Neuronal stem cell (in vitro differentiated cells): ENCODE data around the gene C2CD3.

Experiments
- DNase-seq: peaks from one replicate; pipeline ENCODE4 v3.0.0-alpha.2; 2013; ENCODE audit warnings: low spot score
- H2AFZ ChIP-seq: one replicate; pipeline ENCODE4 v1.6.1; 2013; ENCODE audit warnings: mild to moderate bottlenecking, low read length, inconsistent platforms
- H2AK5ac ChIP-seq: 2 replicates; pipeline ENCODE4 v1.6.1; 2013; ENCODE audit warnings: low read depth, mild to moderate bottlenecking, inconsistent platforms, low read length, moderate library complexity, mixed read lengths
- H2BK120ac ChIP-seq: 2 replicates; pipeline ENCODE4 v1.6.1; 2013; ENCODE audit warnings: low read depth, mild to moderate bottlenecking, inconsistent platforms, low read length, moderate library complexity, mixed read lengths
- H2BK12ac ChIP-seq: one replicate; pipeline ENCODE4 v1.6.1; 2013; ENCODE audit warnings: low read length, inconsistent platforms
- H2BK15ac ChIP-seq: 2 replicates; pipeline ENCODE4 v1.6.1; 2013; ENCODE audit warnings: mild to moderate bottlenecking, low read length, inconsistent platforms, mixed read lengths
- H2BK5ac ChIP-seq: one replicate; pipeline ENCODE4 v1.6.1; 2013; ENCODE audit warnings: inconsistent platforms, mild to moderate bottlenecking, low read length, moderate library complexity
- H3K14ac ChIP-seq: one replicate; pipeline ENCODE4 v1.6.1; 2013; ENCODE audit warnings: low read length, inconsistent platforms
- H3K18ac ChIP-seq: 2 replicates; pipeline ENCODE4 v1.6.1; 2013; ENCODE audit warnings: low read length, inconsistent platforms
- H3K23ac ChIP-seq: 2 replicates; pipeline ENCODE4 v1.6.1; 2013; ENCODE audit warnings: low read depth, mild to moderate bottlenecking, mixed read lengths, low read length, inconsistent platforms; ENCODE audit not compliant: poor library complexity
- H3K27ac ChIP-seq: replicated peaks from 3 replicates; pipeline ENCODE4 v1.5.1; 2013; ENCODE audit warnings: low read length, inconsistent platforms
- H3K27me3 ChIP-seq, 3 experiments: 2 replicates each; pipeline ENCODE4 v1.6.1; 2013; ENCODE audit warnings: low read length in 3 of 3, mild to moderate bottlenecking in 2 of 3, inconsistent platforms in 1 of 3, low read depth in 1 of 3, mixed read lengths in 1 of 3, moderate library complexity in 1 of 3; ENCODE audit not compliant: control insufficient read depth in 3 of 3, insufficient read depth in 3 of 3
- H3K36me3 ChIP-seq, 2 donors: replicated peaks in 1 of 2; 2 replicates each; pipeline ENCODE4 v1.6.1; 2013; ENCODE audit warnings: low read length in 2 of 2; ENCODE audit not compliant: control insufficient read depth in 2 of 2, insufficient read depth in 2 of 2
- H3K4ac ChIP-seq: 2 replicates; pipeline ENCODE4 v1.6.1; 2013; ENCODE audit warnings: inconsistent platforms, mild to moderate bottlenecking, low read length, moderate library complexity
- H3K4me1 ChIP-seq, 2 donors: 1 replicate in 1 of 2; 2 replicates in 1 of 2; pipeline ENCODE4 v1.6.1; 2013; ENCODE audit warnings: low read length in 2 of 2, low read depth in 1 of 2; ENCODE audit not compliant: control insufficient read depth in 2 of 2, insufficient read depth in 1 of 2
- H3K4me2 ChIP-seq: one replicate; pipeline ENCODE4 v1.6.1; 2013; ENCODE audit warnings: mild to moderate bottlenecking, low read length, inconsistent platforms; ENCODE audit not compliant: insufficient read depth, poor library complexity, severe bottlenecking
- H3K4me3 ChIP-seq, 2 donors: 2 replicates each; pipeline ENCODE4 v1.5.1; 2013; ENCODE audit warnings: low read length in 2 of 2, mild to moderate bottlenecking in 2 of 2, inconsistent platforms in 1 of 2, moderate library complexity in 1 of 2
- H3K79me1 ChIP-seq: one replicate; pipeline ENCODE4 v1.6.1; 2013; ENCODE audit warnings: low read depth, mild to moderate bottlenecking, inconsistent platforms, low read length, moderate library complexity
- H3K9ac ChIP-seq: one replicate; pipeline ENCODE4 v1.6.1; 2013; ENCODE audit warnings: mild to moderate bottlenecking, low read depth, low read length, inconsistent platforms; ENCODE audit not compliant: poor library complexity
- H3K9me3 ChIP-seq, 2 donors: replicated peaks in 1 of 2; 2 replicates each; pipeline versions ENCODE3 to v1.6.1; 2013; ENCODE audit warnings: low read length in 2 of 2, mild to moderate bottlenecking in 2 of 2, inconsistent platforms in 1 of 2, low read depth in 1 of 2, mixed read lengths in 1 of 2, moderate library complexity in 1 of 2; ENCODE audit not compliant: control insufficient read depth in 2 of 2, insufficient read depth in 1 of 2
- H4K8ac ChIP-seq: one replicate; pipeline ENCODE4 v1.6.1; 2013; ENCODE audit warnings: low read depth, mild to moderate bottlenecking, inconsistent platforms, low read length, moderate library complexity
- H4K91ac ChIP-seq: one replicate; pipeline ENCODE4 v1.6.1; 2013; ENCODE audit warnings: low read length, low read depth, mild to moderate bottlenecking, inconsistent platforms; ENCODE audit not compliant: poor library complexity
- WGBS, 2 donors: extraction: QIAGEN DNeasy Blood & Tissue Kit; methylation state at CpG; one replicate each; pipeline ENCODE4 v1.1.7; 2013; ENCODE audit warnings: missing lambda C conversion rate in 2 of 2, mixed read lengths in 1 of 2; ENCODE audit not compliant: insufficient read length in 2 of 2, insufficient replicate concordance in 1 of 2; ENCODE audit errors: extremely low coverage in 2 of 2; 5-methylcytosine and 5-hydroxymethylcytosine counted together

C2CD3 gene

DNA sequence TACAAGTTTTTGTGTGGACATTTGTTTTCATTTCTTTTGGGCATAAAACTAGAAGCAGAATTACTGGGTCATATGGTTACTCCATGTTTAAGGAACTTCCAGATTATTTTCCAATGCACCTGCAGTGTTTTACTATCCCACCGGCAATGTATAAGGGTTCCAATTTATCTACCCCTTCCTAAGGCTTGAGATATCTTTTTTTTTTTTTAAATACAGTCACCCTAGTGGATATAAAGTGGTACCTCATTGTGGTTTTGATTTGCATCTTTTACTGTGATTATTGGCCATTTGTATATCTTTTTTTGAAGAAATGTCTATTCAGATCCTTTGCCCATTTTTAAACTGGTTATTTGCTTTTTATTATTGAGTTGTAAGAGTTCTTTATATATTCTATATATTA is 127.4 kb downstream of the C2CD3 start:
- Histone ChIP-seq H3K4me2 (no peak overlapping the region), H4K91ac (no peak overlapping the region), H3K4me3 (no peak overlapping the region), H3K18ac (no peak overlapping the region), H3K27ac (no peak overlapping the region), H3K79me1 (no peaks in the 10 kb centered on the region), H2AK5ac (no peak overlapping the region), H3K36me3 (peaks cover 16 to 83% of the 10 kb centered on the region in 2 donors), H3K4me1 (no peaks in the 10 kb centered on the region), H3K9me3 (no peaks in the 10 kb centered on the region), H3K14ac (no peak overlapping the region), H3K23ac (no peak overlapping the region), H2BK12ac (no peak overlapping the region), H3K27me3 (peaks cover 0 to 2% (median 0%) of the 10 kb centered on the region in 3 experiments), H2BK15ac (no peak overlapping the region), H4K8ac (no peak overlapping the region), H2BK120ac (no peak overlapping the region), H3K9ac (no peak overlapping the region), H2AFZ (no peak overlapping the region), H3K4ac (no peak overlapping the region), H2BK5ac (no peak overlapping the region)
- WGBS, 2 donors, result no CpG with 5 or more reads among the region's 1 CpG
- DNase-seq, result no peak

- no peak for DNase-seq
- no CpG with 5 or more reads among the region's 4 CpGs for WGBS, 2 donors
These were observed 133.5 kb downstream of the C2CD3 start for GRCh38 chr11:74037309-74037708.

DNA sequence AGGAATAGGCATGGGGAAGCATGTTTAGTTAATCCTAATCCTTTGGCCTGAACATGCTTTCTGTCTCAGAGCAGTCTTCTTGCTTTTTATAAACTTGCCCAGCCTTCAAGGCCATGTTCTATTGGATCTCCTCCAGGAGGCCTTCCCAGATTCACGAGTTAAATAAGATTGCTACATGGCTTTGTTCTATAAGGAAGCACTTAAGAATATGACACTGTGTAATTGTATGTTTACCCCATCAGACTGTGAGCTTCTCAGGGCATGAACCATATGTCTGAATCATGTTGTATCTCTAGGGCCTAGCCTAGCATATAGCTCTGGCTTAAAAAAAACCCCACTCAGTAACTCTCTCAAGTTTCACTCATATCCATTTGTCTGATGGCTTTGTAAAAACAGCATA is 135.5 kb downstream of the C2CD3 start:
- no peak overlapping the region for H3K27ac ChIP-seq
- no peak overlapping the region for H3K4me2 ChIP-seq
- no peak for DNase-seq
- H3K27me3 ChIP-seq, result no peaks in the 10 kb centered on the region
- H3K79me1 ChIP-seq, result no peaks in the 10 kb centered on the region
- no peak overlapping the region for H2AK5ac ChIP-seq
- H3K4ac ChIP-seq, result no peak overlapping the region
- no peak overlapping the region for H2BK15ac ChIP-seq
- H4K91ac ChIP-seq, result no peak overlapping the region
- no peak overlapping the region for H4K8ac ChIP-seq
- H2BK12ac ChIP-seq, result no peak overlapping the region
- peaks cover 30 to 98% of the 10 kb centered on the region in 2 donors for H3K36me3 ChIP-seq
- no peak overlapping the region for H3K14ac ChIP-seq
- no peaks in the 10 kb centered on the region for H3K4me1 ChIP-seq
- no peaks in the 10 kb centered on the region for H3K9me3 ChIP-seq
- H2AFZ ChIP-seq, result no peak overlapping the region
- H3K23ac ChIP-seq, result no peak overlapping the region
- H2BK120ac ChIP-seq, result no peak overlapping the region
- H3K18ac ChIP-seq, result no peak overlapping the region
- no peak overlapping the region for H3K4me3 ChIP-seq
- no peak overlapping the region for H3K9ac ChIP-seq
- no CpG with 5 or more reads among the region's 1 CpG for WGBS, 2 donors
- no peak overlapping the region for H2BK5ac ChIP-seq

More at GRCh38 chr11:74037309-74037708, 133.5 kb downstream of the C2CD3 start:
- Histone ChIP-seq H2AFZ (no peak overlapping the region), H2BK12ac (no peak overlapping the region), H3K79me1 (no peaks in the 10 kb centered on the region), H3K14ac (no peak overlapping the region), H3K4me1 (no peaks in the 10 kb centered on the region), H3K4me2 (no peak overlapping the region), H3K27me3 (no peaks in the 10 kb centered on the region), H3K4me3 (no peak overlapping the region), H4K8ac (no peak overlapping the region), H3K36me3 (peaks cover 26 to 95% of the 10 kb centered on the region in 2 donors), H3K27ac (no peak overlapping the region), H3K4ac (no peak overlapping the region), H3K23ac (no peak overlapping the region), H3K9me3 (no peaks in the 10 kb centered on the region), H2BK15ac (no peak overlapping the region), H3K9ac (no peak overlapping the region), H2BK120ac (no peak overlapping the region), H2BK5ac (no peak overlapping the region), H2AK5ac (no peak overlapping the region), H4K91ac (no peak overlapping the region), H3K18ac (no peak overlapping the region)

DNA sequence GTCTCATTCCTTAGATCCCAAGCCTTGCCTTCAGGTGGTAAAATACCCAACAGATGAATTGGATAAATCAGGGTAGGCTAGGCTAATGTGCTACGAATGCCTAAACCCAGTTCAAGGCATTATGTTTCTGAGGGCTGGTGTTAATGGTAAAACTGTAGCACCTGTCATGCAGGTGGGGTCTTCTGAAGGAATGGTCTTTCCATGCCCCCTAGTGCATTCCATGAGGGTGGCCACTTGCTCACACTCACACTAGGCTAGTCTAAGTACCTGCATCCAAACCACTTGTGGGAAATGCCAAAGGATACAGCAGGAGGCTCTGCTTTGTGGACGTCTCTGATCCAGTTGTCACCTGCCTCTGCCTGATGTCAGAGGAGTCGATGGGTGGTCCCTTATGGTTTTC is 137.8 kb downstream of the C2CD3 start:
- H2BK120ac ChIP-seq, result no peak overlapping the region
- no peaks in the 10 kb centered on the region for H3K9me3 ChIP-seq
- no peak overlapping the region for H3K4ac ChIP-seq
- H2AFZ ChIP-seq, result no peak overlapping the region
- no peaks in the 10 kb centered on the region for H3K4me1 ChIP-seq
- no peak overlapping the region for H3K9ac ChIP-seq
- H3K27ac ChIP-seq, result no peak overlapping the region
- H4K8ac ChIP-seq, result no peak overlapping the region
- no peak overlapping the region for H3K4me3 ChIP-seq
- no peak overlapping the region for H2BK15ac ChIP-seq
- H3K14ac ChIP-seq, result no peak overlapping the region
- H2AK5ac ChIP-seq, result no peak overlapping the region
- no peak overlapping the region for H3K23ac ChIP-seq
- H3K4me2 ChIP-seq, result no peak overlapping the region
- no peaks in the 10 kb centered on the region for H3K27me3 ChIP-seq
- no peak overlapping the region for H2BK12ac ChIP-seq
- no peaks in the 10 kb centered on the region for H3K79me1 ChIP-seq
- no peak overlapping the region for H3K18ac ChIP-seq
- DNase-seq, result no peak
- no peak overlapping the region for H2BK5ac ChIP-seq
- H3K36me3 ChIP-seq, result peaks cover 27 to 93% of the 10 kb centered on the region in 2 donors
- H4K91ac ChIP-seq, result no peak overlapping the region
- no CpG with 5 or more reads among the region's 3 CpGs for WGBS, 2 donors
